Stimulated activated CD4-positive, alpha-beta T cell treated with anti-CD3 and anti-CD28 coated beads, Interleukin-15, amount 100 ng/mL, for 24 hours (primary cell): Measurements from ENCODE around the gene TTLL3.

Experiments used
- DNase-seq: peaks from one replicate; pipeline ENCODE4 v3.0.0-alpha.2; 2020

The TTLL3 gene

DNA sequence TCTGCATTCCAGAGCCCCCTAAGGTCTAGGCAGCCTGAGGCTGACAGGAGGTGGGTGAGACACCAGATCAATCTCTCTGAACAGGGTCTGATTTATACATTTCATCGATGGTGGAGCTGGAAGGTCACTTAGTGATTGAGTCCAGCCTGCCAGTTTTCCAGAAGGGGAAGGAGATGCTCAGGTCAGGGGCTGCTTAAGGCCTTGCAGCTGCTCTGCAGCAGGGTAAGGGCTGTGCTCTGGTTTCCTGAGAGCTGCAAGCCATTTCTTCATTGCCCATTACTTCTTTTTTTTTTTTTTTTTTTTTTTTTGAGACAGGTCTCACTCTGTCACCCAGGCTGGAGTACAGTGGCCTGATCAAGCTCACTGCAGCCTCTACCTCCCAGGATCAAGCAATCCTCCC lies 28.5 kb upstream of the TTLL3 start:
- DNase-seq: no peak

DNA sequence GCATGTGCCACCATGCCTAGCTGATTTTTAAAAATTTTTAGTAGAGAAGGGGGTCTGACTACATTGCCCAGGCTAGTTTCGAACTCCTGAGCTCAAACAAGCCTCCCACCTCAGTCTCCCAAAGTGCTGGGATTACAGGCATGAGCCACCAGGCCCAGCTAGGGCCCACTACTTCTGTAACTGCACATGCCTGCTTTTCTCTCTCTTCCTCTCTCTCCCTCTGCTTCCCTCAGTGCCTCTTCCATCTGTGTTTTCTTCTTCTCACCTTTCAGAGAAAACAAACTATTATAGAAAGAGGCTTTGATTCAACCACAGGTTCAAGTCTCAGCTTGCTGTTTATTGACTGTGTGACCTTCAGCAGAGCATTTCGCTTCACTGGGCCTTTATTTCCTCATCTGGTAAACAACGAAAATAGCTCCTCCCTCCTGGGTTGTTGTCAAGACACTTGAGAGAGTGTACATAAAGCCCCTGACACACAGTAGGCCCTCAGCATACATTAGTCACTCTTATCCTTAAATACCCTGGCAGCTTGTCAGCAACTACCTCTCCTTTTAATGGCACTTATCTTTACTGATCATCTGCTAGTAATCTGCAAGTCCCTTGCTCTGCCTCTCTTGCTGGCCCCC lies 28.0 kb upstream of the TTLL3 start:
- no peak for DNase-seq

DNA sequence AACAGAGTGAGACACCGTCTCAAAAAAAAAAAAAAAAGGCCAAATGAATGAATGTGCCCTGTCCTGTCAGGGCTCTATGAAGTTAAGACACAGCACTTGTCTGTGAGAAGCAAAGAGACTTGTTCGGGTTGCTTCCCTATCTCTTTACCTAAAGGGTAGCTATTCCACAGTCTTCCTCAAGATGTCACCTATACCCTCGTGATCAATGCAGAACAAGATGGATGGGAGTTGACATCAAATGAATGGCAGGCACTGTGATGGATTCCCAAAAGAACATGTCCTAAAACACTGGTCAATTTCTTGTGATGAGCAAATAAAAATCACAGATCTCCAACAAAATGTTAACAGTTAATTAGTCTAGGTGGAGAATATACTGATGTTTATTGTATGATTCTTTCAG lies 27.3 kb upstream of the TTLL3 start:
- DNase-seq: no peak

DNA sequence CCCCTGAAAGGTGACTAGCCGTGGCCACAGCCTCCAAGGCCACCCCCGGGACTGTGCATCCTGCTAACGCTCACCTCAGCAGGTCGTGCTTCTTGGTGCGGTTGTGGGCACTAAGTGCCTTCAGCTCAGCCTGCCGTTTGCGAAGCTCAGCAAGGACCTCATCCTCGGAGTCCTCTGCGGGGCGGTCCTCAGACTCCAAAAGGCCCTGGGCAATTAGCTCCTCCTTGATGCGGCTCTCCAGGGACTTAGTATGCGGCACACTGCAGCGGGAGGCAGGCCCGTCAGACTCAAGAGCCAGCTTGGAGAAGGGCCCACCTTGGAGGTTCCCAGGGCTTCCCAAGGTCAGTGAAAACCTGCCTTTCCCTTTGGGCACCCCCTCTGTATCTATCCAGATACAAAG lies 26.1 kb upstream of the TTLL3 start:
- no peak for DNase-seq

DNA sequence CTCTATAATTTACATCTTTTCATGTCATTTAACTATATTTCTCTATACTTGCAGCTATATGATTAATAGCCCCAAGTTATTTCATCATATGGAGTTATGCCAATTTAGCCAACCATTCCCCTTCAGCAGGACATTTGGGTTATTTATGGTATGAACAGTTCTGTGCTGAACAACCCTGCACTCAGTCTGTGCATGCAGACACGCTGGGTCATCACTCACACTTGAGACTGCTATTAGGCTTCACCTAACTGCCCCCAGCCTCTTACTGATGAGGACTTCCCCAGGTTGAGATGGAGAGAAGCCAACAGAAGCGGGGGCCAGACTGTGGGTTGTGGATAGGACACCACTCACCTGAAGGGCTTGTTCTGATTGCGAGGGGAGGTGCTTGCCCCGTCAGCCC lies 25.1 kb upstream of the TTLL3 start:
- no peak for DNase-seq

DNA sequence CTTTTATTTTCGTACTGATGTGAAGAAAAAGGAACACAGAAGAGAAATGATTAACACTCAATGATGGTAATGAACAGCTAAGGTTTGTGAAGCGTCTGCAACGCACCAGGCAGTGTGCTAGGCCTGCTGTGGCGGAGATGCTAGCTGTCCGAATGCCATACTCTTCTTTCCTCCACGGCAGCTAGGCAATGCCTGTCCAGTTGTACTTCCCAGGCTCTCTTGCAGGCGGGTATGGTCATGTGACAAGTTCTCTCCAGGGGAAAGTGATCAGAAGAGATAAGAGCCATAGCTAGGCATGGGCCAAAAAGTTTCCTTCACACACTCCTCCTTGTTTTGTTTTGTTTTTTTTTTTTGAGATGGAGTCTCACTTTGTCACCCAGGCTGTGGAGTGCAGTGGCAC lies 24.5 kb upstream of the TTLL3 start:
- DNase-seq: no peak

DNA sequence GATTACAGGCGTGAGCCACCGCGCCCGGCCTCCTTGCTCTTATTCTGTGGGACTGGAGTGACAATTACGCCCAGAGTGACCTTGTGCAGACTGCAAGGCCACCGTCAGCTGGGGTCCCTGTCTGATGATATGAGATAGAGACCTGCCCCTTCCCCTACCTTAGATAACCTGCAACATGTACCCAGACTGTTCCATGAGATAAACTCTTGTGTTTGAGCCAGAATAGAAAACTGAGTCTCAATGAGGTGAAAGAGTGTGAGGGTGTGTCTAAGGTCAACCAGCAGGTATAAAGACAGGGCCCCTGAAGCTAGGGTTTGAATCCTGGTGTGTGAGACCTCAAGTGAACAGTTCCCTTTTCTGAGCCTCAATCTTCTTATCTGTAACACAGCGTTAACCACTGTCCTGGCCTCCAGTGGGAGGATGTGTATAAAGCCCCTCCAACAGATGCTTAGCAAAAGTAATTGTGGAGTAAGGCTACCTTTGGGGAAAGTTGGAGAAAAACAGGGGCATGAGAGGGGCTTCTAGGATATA lies 23.8 kb upstream of the TTLL3 start:
- DNase-seq: no peak

DNA sequence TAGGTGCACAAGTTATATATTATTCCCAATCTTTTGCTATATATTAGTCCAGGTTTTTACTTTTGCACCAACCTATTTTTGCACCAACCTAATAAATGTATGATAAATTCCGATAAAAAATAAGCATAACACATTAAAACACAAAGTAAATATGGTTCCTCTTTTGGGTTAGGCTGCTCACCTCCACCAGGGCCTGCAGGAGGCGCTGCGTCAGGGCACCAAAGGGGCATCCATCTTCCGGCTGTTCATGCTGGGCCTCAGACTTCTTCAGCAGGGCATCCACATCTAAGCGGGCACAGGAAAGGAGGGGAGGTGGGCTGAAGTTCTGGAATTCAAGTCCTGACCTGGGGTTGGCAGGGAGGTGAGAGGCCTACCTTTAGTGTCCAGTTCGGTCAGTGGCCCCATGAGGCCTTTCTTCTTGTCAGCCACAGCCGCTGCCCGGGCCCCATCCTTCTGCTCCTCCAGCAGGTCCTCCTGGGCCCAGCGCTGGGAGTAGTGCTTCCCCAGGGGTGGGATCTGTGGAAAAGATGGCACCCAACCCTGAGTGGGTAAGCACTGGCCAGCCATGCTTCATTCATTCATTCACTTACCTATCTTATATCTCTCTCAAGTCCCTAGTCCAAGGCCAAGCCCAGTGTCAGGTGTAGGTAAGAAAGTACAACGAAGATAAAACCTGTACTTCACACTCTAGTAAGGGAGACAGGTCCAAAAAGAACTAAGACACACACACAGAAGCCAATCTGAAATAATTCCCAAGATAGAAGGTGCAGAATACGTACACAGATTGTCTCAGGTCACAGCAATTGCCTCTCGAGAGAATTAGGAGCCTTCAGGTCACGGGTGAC lies 23.0 kb upstream of the TTLL3 start:
- no peak for DNase-seq

DNA sequence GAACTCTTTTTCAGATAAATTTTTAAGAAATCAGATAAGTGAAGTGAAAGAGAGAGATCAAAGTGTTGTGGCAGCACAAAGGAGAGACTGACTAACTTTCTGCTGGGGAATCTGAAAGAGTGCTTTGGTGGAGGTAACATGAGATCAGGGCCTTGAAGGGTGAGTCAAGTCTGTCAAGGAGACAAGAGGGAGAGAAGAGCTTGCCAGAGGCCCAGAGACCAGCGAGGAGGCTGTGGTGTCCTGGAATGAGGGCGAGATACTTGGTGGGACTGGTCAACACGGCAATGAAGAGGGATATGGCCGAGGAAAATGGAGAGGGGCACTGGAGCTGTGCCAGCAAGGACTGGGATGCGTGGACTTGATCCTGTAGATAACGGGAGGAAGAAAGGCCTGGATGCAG lies 22.3 kb upstream of the TTLL3 start:
- peak; percentile 53 for DNase-seq

DNA sequence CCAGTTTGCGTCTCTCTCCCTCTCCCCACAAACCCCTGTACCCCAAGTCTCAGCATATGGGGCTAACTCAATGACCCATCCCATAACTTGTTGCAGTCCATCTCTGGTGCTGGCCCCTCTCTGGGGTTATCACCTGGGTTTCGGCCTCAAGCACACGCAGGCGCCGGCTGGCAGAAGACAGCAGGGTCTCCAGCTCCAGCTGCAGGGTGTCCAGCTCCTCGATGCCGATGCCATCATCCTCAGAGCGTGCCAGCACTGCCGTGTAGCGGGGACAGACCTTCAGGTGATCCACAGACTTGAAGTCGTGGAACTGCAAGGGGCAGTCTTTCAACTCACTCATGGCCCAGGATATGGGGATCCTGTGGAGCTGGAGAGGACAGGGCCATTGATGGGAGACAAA lies 18.9 kb upstream of the TTLL3 start:
- no peak for DNase-seq

DNA sequence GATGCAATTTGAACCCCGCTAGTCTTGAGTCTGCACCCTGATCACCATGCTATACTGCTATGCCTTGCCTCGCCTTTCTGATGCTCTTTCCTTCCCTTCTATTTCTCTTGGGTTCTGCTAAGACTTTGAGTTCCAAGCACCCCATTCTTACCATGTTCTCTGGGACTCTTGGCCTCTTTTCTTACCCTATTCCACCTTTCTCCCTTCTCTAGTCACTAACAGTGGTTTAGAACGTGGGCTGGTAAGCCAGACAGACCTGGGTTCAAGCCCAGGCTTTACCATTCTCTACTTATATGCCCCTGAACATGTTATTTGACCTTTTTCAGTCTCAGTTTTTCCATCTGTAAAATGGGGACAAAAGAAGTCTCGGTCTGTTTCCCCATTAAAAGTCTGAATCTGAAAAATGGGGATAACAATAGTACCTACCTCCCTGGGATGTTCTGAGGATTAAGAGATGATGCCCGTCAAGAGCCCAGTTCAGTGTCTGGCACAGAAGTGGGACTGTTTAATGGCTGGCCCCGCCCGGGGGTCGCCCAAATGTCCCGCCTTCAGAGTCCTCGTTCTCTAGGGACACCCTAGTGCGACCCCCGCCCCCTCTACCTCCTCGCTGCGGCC lies 18.2 kb upstream of the TTLL3 start:
- DNase-seq: no peak

DNA sequence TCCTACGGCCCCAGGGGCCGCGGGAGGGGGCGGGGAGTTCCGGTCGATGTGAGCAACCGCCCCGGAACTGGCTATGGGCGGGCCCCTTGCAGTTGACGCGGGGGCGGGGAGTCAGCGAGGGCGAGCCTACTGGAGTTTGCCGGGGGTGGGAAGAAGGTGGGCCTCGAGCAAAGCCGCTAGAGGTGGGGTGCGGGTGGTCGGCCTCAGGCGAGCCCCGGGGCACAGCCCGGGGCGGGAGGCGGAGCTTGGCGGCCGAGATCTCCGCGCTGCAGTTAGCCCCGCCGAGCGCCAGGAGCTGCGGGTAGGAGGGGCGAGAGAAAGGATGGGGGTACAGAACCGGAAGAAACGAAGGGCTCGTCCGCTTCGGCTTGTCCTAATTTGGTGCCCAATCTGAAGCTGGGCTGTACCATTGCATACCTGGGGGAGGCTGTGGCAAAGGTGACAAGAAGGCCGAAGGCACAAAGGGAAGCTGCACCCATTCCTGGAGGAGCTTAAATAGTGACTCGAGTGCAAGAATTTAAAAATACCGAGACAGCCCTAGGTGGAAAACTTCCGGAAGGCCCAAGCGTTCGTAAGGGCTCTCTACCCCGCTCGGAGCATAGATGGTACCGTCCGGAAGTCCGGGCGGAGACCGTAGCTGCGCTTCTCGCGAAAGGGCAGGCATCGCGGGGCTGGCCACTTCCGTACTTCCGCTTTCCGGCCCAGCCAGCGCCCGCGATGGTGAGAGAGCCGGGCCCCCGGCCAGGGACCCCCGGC lies 17.5 kb upstream of the TTLL3 start, which contains the start of the genes ARPC4 and TADA3:
Gene ARPC4 (plus strand): TSS at position 678 of the 756 bp plus-strand sequence. CDS start 40 bp downstream, at position 718.
Gene TADA3 (minus strand): TSS at position 69 of the 756 bp plus-strand sequence. CDS start 1,007 bp downstream, outside the sequence.
- DNase-seq: peak; percentile 95

DNA sequence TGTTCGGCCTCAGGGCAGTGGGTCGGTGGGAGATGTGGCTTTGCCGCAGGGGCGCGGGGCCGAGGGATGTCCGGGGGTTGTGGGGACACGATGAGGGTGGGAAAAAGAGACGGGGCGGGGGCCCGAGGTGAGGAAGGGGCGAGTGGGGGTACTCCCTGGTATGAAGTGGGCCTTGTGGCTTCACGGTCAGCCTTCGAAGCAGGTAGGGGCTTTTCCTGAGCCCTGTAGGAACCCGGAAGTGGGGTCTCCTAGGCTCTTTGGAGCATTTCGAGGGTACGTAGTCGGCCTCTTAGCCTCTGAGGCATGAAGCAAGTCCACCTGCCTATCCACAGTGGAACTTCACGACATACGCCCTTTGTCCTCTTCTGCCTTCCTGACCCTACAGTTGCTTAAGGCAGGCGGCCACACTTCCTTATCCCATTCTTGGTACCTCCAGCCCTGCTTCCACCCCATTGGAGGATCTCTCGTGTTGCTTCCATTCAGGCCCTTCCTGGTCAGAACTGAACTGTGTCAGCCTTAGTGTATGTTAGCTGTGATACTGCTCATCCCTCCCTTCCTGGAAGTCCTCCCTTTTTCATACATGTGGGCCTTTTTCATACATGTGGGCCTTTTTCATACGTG lies 16.8 kb upstream of the TTLL3 start:
- no peak for DNase-seq

DNA sequence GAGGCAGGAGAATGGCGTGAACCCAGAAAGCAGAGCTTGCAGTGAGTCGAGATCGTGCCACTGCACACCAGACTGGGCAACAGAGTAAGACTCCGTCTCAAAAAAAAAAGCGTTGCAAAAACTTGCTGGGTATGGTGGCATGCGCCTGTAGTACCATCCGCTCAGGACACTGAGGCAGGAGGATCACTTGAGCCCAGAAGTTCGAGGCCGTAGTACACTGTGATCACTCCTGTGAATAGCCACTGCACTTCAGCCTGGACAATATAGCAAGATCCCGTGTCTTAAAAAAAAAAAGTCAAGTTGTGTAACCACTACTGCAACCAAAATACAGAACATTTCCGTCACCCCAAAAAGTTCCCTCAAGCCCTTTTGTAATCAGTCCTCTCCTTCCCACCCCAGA lies 15.7 kb upstream of the TTLL3 start:
- DNase-seq: no peak

DNA sequence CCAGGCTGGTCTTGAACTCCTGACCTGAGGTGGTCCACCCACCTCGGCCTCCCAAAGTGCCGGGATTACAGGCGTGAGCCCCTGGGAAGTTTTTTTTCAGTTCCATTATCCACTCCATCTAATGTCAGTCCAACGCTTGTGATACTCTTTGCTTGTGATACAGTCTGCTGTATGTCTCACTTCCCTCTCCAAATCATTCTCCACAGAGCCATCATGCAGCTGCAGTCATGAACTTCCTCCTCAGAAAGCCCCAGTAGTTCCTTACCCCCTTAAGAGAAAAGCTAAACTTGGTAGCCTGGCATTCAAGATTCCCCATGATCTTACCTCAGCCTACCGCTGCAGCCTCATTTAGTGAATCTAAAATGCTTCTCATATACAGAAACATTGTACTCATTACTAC lies 14.9 kb upstream of the TTLL3 start:
- DNase-seq: no peak

DNA sequence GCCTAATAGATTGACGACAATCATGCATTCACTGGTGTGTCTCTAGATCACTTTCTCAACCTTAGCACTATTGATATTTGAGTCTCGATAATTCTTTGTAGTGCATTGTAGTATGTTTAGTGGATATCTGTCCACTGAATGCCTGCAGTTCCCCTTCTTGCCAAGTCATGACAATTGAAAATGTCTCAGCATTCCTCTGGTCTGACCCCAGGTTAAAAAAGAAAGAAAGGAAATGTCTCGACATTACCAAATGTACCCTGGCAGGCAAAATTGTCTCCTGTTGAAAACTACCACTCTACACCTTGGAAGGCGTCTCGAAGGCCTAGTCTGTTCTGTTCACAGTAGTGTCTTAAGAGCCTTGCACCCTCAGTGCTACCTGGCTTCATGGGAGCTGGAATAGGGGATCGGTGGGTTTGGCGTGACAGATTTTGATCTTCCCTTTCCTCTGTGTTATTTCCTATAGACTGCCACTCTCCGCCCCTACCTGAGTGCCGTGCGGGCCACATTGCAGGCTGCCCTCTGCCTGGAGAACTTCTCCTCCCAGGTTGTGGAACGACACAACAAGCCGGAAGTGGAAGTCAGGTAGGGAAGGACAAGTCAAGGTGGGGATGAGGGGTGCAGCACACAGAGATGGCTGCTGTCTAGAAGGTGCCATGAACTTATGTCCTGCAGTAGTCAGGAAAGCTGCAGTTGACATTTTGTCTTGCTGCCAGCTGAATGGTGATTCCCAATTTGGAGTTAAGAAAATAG lies 12.7 kb upstream of the TTLL3 start:
- DNase-seq: no peak

DNA sequence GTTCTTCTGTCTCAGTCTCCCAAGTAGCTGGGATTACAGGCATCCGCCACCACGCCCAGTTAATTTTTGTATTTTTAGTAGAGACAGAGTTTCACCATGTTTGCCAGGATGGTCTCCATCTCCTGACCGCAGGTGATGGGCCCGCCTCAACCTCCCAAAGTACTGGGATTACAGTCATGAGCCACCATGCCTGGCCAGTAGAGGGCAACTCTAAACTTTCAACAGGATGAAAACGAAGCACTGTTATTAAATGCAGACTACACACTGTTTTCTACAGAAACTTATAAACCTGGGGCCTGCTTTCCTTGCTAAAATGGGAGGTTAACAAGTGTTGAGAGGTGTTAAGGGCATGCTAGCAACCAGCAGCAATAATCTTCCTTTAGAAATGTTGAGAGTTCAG lies 9.5 kb upstream of the TTLL3 start:
- DNase-seq: no peak

DNA sequence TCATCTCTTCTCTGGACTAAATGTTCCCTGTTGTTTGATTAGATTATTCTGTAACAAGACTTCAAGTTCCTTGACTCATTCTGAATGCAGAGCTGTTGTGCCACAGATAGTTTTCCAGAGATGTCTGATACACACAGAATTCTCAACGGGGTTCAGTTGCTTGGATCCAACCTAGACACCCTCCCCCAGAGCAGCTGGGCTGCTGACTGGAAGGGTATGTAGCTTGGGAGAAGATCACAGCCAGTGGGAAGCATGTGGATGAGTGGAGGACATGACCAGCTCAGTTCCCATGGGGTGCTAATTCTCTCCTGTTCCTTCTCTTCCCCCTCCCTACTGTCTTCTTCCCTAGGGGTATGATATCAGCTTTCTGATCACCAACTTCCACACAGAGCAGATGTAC lies 6.6 kb upstream of the TTLL3 start:
- no peak for DNase-seq

DNA sequence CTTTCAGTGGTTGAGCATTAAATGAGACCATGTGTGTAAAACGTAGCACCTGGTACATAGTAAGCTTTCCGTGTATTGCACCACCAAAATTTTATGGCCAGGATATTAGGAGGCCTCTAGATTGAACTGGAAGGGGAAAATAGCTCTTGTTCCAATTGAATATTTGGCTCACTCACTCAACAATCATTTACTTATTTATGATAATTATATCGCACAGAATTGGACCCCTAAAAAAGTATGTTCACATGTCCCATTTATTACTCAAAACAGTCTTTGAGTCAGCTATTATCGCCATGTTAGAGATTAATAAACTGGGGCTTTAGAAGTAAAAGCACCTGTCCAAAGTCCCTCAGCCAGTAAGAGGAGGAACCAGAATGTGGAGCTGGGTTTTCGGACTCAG lies 5.1 kb upstream of the TTLL3 start:
- no peak for DNase-seq

DNA sequence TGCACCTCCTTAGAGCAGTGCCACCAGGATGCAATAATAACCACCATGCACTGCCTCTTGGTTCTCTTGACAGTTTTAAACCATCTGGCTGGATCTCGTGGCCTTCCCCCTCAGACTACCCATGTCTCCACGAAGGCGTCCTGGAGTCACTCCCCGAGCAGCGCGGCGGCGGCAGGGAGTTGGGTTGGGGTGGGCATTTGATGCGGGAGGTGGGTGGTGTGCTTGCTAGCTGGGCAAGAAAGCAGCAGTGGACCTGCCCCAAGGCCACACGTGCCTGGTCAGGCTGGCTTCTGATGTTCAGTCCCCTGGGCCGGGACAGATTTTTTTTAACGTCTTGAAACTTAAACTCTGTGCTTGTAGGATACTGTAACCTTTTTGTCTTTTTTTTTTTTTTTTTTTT lies 3.9 kb upstream of the TTLL3 start:
- DNase-seq: no peak

DNA sequence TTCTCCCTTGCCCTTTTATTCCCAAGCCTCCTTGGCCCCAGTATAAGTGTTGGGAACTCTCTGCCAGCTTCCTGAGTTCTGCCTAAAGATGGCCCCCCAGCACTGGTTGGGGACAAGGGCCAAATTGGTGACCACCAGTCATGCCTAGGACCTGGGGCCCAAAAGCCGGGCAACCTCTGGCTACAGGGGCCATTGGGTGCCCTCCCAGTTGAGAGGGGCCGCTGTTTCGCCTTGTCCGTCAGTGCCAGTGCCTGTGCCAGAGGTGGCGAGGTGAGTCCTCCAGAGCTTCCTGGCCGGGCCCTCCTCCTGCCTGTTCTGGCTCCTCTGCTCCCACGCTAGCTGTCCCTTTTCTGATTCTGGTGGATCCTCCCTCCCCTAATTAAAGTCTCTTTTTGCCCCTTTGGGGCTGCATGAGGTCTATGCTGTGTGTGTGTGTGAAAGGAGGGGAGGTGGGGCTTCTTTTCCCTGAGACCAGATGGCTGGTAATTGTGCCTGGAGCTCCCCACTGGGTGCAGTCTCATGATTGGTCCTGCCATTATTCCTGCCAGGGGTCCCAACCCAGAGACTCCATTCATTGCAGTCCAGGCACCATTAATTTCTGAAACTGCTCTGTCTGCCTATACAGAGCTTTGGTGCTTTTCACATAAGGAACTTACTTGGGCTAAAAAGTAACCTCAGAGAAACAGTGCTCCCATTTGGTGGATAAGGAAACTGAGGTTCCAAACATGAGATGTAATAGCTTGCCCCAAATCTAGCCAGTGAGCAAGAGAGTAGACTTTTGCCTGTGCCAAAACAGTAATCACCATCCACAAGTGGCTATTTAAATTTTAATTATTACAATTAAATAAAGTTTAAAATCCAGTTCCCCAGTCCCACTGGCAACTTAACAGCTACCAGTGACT lies 3.1 kb upstream of the TTLL3 start:
- DNase-seq: no peak
